Heart right ventricle (tissue), 16 donors: ENCODE results near the gene GPR82. TPM values are rescaled to one million over a fixed set of nuclear protein-coding genes. Genes with fewer than 3 reads are reported as not detected.

ENCODE experiments used
- ATAC-seq, 8 donors: fragments of 200-7000 bp; cut with Tn5 transposase; one replicate each; pipeline ENCODE4 v1.9.1; 2020; ENCODE audit warnings: mild to moderate bottlenecking in 8 of 8, moderate library complexity in 8 of 8, moderate number of reproducible peaks in 1 of 8
- DNase-seq, 2 donors: peaks; one replicate each; pipeline ENCODE4 v3.0.0-alpha.2; 2020
- H3K27ac ChIP-seq, 10 donors: fragments of 200-600 bp; sonication (generic) in 2 of 10; one replicate each; pipeline versions ENCODE4 v1.5.0 to v1.8.0; 2020 to 2022; ENCODE audit warnings: mild to moderate bottlenecking in 3 of 10
- H3K27me3 ChIP-seq, 7 donors: fragments of 200-600 bp; one replicate each; pipeline ENCODE4 v1.8.0; 2021 to 2022; ENCODE audit warnings: mild to moderate bottlenecking in 2 of 7
- H3K36me3 ChIP-seq, 9 donors: fragments of 200-600 bp; sonication (generic) in 1 of 9; one replicate each; pipeline versions ENCODE4 v1.5.0 to v1.8.0; 2020 to 2022; ENCODE audit warnings: mild to moderate bottlenecking in 2 of 9
- H3K4me1 ChIP-seq, 9 donors: fragments of 200-600 bp; sonication (generic) in 1 of 9; one replicate each; pipeline versions ENCODE4 v1.5.0 to v1.8.0; 2020 to 2022; ENCODE audit warnings: mild to moderate bottlenecking in 4 of 9
- H3K4me3 ChIP-seq, 10 donors: fragments of 200-600 bp; sonication (generic) in 2 of 10; one replicate each; pipeline versions ENCODE4 v1.5.0 to v1.8.0; 2020 to 2022; ENCODE audit warnings: mild to moderate bottlenecking in 7 of 10, moderate library complexity in 2 of 10
- H3K9me3 ChIP-seq, 11 donors: fragments of 200-600 bp in 10 of 11; sonication (generic) in 2 of 11; one replicate each; pipeline versions ENCODE4 v1.5.0 to v1.8.0; 2013 to 2022; ENCODE audit warnings: mild to moderate bottlenecking in 2 of 11, control low read depth in 1 of 11, moderate library complexity in 1 of 11
- WGBS, 2 donors: extraction: QIAGEN DNeasy Blood & Tissue Kit; methylation state at CpG; one replicate each; pipeline ENCODE4 v1.1.7; 2013; ENCODE audit warnings: inconsistent platforms in 1 of 2; 5-methylcytosine and 5-hydroxymethylcytosine counted together
- intact Hi-C, 10 donors: fragments of 100-400 bp; cut with DNase I; formaldehyde crosslinking; loops; one replicate each; pipeline versions ENCODE4 v1.11.1 to v1.14.2; 2022
- polyA plus RNA-seq, 2 donors: library from polyadenylated mRNA; stranded (reverse); fragments of 200-250 nt; gene quantifications; one replicate each; pipeline ENCODE4 v1.2.3, GENCODE V29; 2013
- total RNA-seq, 10 donors: library from RNA; stranded (reverse); fragmentation: NEBNext Ultra II Directional in 3 of 10; extraction: Animal tissue kit (Norgen Biotek cat#: 25700) in 3 of 10; gene quantifications; one replicate each; pipeline versions ENCODE4 v1.2.1 to v1.2.4, GENCODE V29; 2021 to 2023
- TF ChIP-seq, protein P1 (sequence below), 9 donors: fragments of 200-600 bp; sonication (generic) in 2 of 9; IDR thresholded peaks; one replicate each; pipeline versions ENCODE4 v1.5.0 to v1.8.0; 2021 to 2022; ENCODE audit warnings: antibody characterized with exemption in 9 of 9, mild to moderate bottlenecking in 5 of 9, moderate library complexity in 1 of 9
- donor health status: Arrhythmogenic right ventricular cardiomyopathy.
- donor health status: ischemic (EF 13 %, LVEDD 7.1; RV severe dilation, severe dysfunction).
- donor health status: healthy with polysubstance abuse.
- donor health status: DM: no; HTN: yes; CAD: no.
- donor health status: DM: no; HTN: no; CAD: no.
- donor health status: ischemic (EF 25% LVEDD 6.9; RV normal size, moderate dysfunction).
- donor health status: ischemic (EF 25% LVEDD 5.7; RV mildly dilated, moderate dysfunction).
- donor health status: healthy.
- donor health status: DM: yes; HTN: yes; CAD: no.
- donor health status: Ischemic cardiomyopathy.
- donor health status: ischemic (EF 35%, LVEDD 5.7; RV mildly dilated, moderate dysfunction).
- donor health status: nonischemic (EF 11% LVEDD 7.7; RV severe dilation, severe dysfunction).
- donor health status: DM: yes; HTN: yes; CAD: no.
- donor health status: PGD.
- donor health status: ischemic (EF 29% LVEDD 5.4; RV normal size, mild dysfunction).
- donor health status: nonischemic (EF 23%, LVEDD 6.1; RV moderate dilation, normal function).

The GPR82 gene
- total and polyA plus RNA-seq, 12 donors: 0.06 to 0.36 (median 0.17) TPM; not detected in 8

DNA sequence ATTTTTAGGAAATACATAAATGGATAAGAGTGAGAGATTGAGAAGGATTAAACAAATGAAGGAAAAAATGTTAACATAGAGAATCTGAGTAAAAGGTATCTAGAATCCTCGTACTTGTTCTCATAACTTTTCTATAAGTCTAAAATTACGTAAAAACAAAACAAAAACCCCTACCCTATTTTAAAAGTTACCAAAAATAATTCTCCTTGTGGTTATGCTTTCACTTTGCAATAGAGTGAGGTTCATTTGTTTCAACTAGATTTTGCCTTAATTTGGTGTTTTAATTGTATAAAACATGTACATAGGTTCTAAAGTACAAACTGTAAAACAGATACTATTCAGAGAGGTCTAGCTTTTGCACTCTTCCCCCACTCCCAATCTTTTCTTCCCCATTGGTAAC, 39.0 kb upstream of the GPR82 start:
- Histone ChIP-seq H3K36me3 (no peaks in the 10 kb centered on the region), H3K9me3 (no peaks in the 10 kb centered on the region), H3K4me1 (peaks cover 0 to 9% (median 0%) of the 10 kb centered on the region in 9 donors), H3K4me3 (no peak overlapping the region), H3K27me3 (peaks cover 0 to 14% (median 0%) of the 10 kb centered on the region in 7 donors), H3K27ac (no peak overlapping the region)
- intact Hi-C loops: no loop called here
- WGBS, 2 donors: 96% methylated on average over 2 of the region's 2 CpGs
- ATAC-seq (no peak), DNase-seq (no peak)
- TF ChIP-seq, protein P1, sequence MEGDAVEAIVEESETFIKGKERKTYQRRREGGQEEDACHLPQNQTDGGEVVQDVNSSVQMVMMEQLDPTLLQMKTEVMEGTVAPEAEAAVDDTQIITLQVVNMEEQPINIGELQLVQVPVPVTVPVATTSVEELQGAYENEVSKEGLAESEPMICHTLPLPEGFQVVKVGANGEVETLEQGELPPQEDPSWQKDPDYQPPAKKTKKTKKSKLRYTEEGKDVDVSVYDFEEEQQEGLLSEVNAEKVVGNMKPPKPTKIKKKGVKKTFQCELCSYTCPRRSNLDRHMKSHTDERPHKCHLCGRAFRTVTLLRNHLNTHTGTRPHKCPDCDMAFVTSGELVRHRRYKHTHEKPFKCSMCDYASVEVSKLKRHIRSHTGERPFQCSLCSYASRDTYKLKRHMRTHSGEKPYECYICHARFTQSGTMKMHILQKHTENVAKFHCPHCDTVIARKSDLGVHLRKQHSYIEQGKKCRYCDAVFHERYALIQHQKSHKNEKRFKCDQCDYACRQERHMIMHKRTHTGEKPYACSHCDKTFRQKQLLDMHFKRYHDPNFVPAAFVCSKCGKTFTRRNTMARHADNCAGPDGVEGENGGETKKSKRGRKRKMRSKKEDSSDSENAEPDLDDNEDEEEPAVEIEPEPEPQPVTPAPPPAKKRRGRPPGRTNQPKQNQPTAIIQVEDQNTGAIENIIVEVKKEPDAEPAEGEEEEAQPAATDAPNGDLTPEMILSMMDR (IDR thresholded peaks at IDR 0.05): no peak

DNA sequence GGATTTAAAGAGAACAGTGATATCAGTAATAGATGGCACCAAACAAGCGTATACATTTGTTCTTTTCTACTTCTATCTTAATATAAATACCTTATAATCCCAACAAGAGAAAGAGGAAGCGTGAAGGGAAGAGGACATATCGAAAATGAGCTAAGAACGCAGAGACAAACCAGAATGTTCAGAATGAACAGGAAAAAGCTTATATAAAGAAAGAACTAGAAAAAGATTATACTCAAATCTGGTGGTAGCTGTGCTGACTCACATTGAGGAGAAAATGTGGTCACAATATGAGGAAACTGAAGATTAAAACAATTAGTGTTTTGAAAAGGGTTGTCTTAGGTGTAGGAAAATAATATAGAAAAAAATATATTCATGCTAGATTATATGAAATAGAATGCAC, 37.2 kb upstream of the GPR82 start:
- WGBS, 2 donors: 70 to 91% methylated on average over 4 of the region's 4 CpGs
- DNase-seq (no peak), ATAC-seq (no peak)
- Histone ChIP-seq H3K4me3 (no peak overlapping the region), H3K4me1 (peaks cover 0 to 9% (median 0%) of the 10 kb centered on the region in 9 donors), H3K36me3 (no peaks in the 10 kb centered on the region), H3K27me3 (peaks cover 0 to 13% (median 0%) of the 10 kb centered on the region in 7 donors), H3K9me3 (no peaks in the 10 kb centered on the region), H3K27ac (peak overlapping the region in 1 of 10 donors; percentile 3)
- TF ChIP-seq, protein P1 (IDR thresholded peaks at IDR 0.05): no peak
- intact Hi-C loops: no loop called here

DNA sequence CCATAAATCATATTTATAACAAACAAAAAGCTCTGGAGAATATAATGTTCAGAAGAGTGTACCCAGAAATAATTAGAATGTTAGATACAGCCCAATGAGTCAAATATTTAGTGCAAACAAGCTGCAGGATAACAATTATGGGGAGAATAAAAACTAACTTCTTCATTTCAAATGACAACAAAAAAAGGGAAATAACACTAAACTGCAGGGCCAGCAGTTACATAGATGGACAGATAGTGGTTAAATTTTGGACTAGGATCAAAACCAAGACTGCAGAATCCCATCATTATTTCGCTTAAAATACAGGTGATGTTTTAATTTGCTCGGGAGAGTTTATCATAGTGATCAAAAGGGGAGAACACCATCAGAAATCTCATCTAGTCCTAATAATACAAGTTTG, 35.8 kb upstream of the GPR82 start:
- no peaks in the 10 kb centered on the region for H3K36me3 ChIP-seq
- intact Hi-C loops: no loop called here
- ATAC-seq: no peak
- H3K4me3 ChIP-seq: peak overlapping the region in 1 of 10 donors; percentile 37
- H3K27ac ChIP-seq: peak overlapping the region in 1 of 10 donors; percentile 32
- DNase-seq: no peak
- H3K9me3 ChIP-seq: no peaks in the 10 kb centered on the region
- H3K27me3 ChIP-seq: peaks cover 0 to 10% (median 0%) of the 10 kb centered on the region in 7 donors
- TF ChIP-seq, protein P1 (IDR thresholded peaks at IDR 0.05): no peak
- peaks cover 0 to 21% (median 5%) of the 10 kb centered on the region in 9 donors for H3K4me1 ChIP-seq
- WGBS, 2 donors: 83 to 88% methylated on average over 2 of the region's 2 CpGs

DNA sequence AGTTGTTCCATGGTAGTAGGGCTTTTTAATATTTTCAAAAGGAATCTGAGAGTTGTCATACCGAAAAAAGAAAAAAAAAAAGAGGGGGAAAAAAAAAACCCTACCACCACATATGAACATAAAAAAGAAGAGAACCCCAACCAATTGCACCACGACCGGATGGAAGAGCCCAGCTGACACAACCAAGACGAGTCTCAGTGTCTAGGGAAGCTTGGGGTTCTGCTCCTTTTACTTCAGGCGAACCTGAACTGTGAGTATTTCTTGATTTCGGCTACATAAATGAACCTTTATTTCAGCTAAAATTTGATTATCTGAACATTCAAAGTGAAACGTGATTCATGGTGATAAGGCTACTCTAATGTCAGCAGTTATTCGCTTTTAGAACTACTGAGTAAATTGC, 35.1 kb upstream of the GPR82 start, which contains the start of gene GPR34:
Gene GPR34 (plus strand): TSS at position 139 of the 400 bp plus-strand sequence. CDS start 6,661 bp downstream, outside the sequence.
- ATAC-seq: no peak
- Histone ChIP-seq H3K4me3 (peak within 1 kb of the TSS in 5 of 10 donors; percentile 11 to 37 (median 14)), H3K27me3 (peaks cover 0 to 7% (median 0%) of the 10 kb centered on the region in 7 donors), H3K36me3 (no peaks in the 10 kb centered on the region), H3K9me3 (no peaks in the 10 kb centered on the region), H3K4me1 (peaks cover 0 to 25% (median 5%) of the 10 kb centered on the region in 9 donors), H3K27ac (peak within 1 kb of the TSS in 1 of 10 donors; percentile 41)
- TF ChIP-seq, protein P1 (IDR thresholded peaks at IDR 0.05): no peak
- intact Hi-C loops: no loop called here
- WGBS, 2 donors: 76 to 80% methylated on average over 8 of the region's 8 CpGs
- no peak for DNase-seq
